IMR-90 (cell line): ENCODE results near the gene CYB5A. TPM values are rescaled to one million over a fixed set of nuclear protein-coding genes. Genes with fewer than 3 reads are reported as not detected.

Experiments
- ATAC-seq: fragments of 200-7000 bp; cut with Tn5 transposase; 2 replicates; pipeline ENCODE4 v1.9.1; 2020; ENCODE audit warnings: low read depth, mild to moderate bottlenecking, moderate library complexity
- BruUV-seq: library from RNA; stranded (reverse); fragments of 400-500 nt; replicated peaks from 2 replicates; lab custom pipeline; 2021; lab: Mats Ljungman, UMichigan
- CTCF ChIA-PET: fragments of 300-600 bp; formaldehyde crosslinking; extraction: SDS; loops from one replicate; lab custom pipeline; 2021; ENCODE audit warnings: antibody characterized with exemption; lab: Yijun Ruan, JAX
- POLR2A ChIA-PET: fragments of 300-600 bp; sonication (Branson Sonifier 250); formaldehyde crosslinking; loops from one replicate; lab custom pipeline; 2022; ENCODE audit warnings: antibody characterized with exemption; ENCODE audit not compliant: unreplicated experiment; lab: Charles Lee
- DNase-seq: peaks from one replicate; pipeline ENCODE4 v3.0.0; 2013
- H2AFZ ChIP-seq: replicated peaks from 2 replicates; pipeline ENCODE3; 2013; ENCODE audit warnings: low read length, mild to moderate bottlenecking; ENCODE audit not compliant: poor library complexity
- H2AK5ac ChIP-seq: 2 replicates; pipeline ENCODE4 v1.6.1; 2013; ENCODE audit warnings: low read depth, low read length, inconsistent platforms
- H2AK9ac ChIP-seq: replicated peaks from 2 replicates; pipeline ENCODE3; 2013; ENCODE audit warnings: mild to moderate bottlenecking, low read depth, low read length, moderate library complexity; ENCODE audit not compliant: poor library complexity
- H2BK120ac ChIP-seq: 2 replicates; pipeline ENCODE4 v1.6.1; 2013; ENCODE audit warnings: low read depth, low read length, inconsistent platforms
- H2BK15ac ChIP-seq: 3 replicates; pipeline ENCODE4 v1.6.1; 2013; ENCODE audit warnings: low read depth, low read length, inconsistent platforms
- H2BK20ac ChIP-seq: 2 replicates; pipeline ENCODE4 v1.6.1; 2013; ENCODE audit warnings: low read depth, mild to moderate bottlenecking, inconsistent platforms, low read length, moderate library complexity
- H2BK5ac ChIP-seq: 2 replicates; pipeline ENCODE4 v1.6.1; 2013; ENCODE audit warnings: mild to moderate bottlenecking, low read depth, low read length, inconsistent platforms; ENCODE audit not compliant: poor library complexity, severe bottlenecking
- H3K14ac ChIP-seq: replicated peaks from 2 replicates; pipeline ENCODE4 v1.6.1; 2013; ENCODE audit warnings: low read depth, low read length, inconsistent platforms
- H3K18ac ChIP-seq: 2 replicates; pipeline ENCODE4 v1.6.1; 2013; ENCODE audit warnings: low read depth, low read length, control low read depth
- H3K23ac ChIP-seq: 2 replicates; pipeline ENCODE4 v1.6.1; 2013; ENCODE audit warnings: low read depth, low read length, inconsistent platforms
- H3K27ac ChIP-seq: 2 replicates; pipeline ENCODE4 v1.5.1; 2013; ENCODE audit warnings: mild to moderate bottlenecking, control low read depth, low read length; ENCODE audit not compliant: insufficient read depth
- H3K27me3 ChIP-seq: 2 replicates; pipeline ENCODE4 v1.6.1; 2013; ENCODE audit warnings: low read length; ENCODE audit not compliant: control insufficient read depth, insufficient read depth
- H3K36me3 ChIP-seq: 2 replicates; pipeline ENCODE4 v1.6.1; 2013; ENCODE audit warnings: low read length, mixed read lengths; ENCODE audit not compliant: control insufficient read depth, insufficient read depth
- H3K4ac ChIP-seq: 2 replicates; pipeline ENCODE4 v1.6.1; 2013; ENCODE audit warnings: low read depth, low read length, inconsistent platforms
- H3K4me1 ChIP-seq: 2 replicates; pipeline ENCODE4 v1.6.1; 2013; ENCODE audit warnings: low read length, mixed read lengths; ENCODE audit not compliant: control insufficient read depth, insufficient read depth
- H3K4me2 ChIP-seq: 2 replicates; pipeline ENCODE4 v1.6.1; 2013; ENCODE audit warnings: low read depth, mild to moderate bottlenecking, control low read depth, low read length, moderate library complexity
- H3K4me3 ChIP-seq: 2 replicates; pipeline ENCODE4 v1.5.1; 2013; ENCODE audit warnings: low read depth, mild to moderate bottlenecking, control low read depth, low read length, moderate library complexity; ENCODE audit not compliant: insufficient read depth
- H3K56ac ChIP-seq: 2 replicates; pipeline ENCODE4 v1.6.1; 2013; ENCODE audit warnings: low read length, inconsistent platforms; ENCODE audit not compliant: insufficient read depth; ENCODE audit errors: extremely low read depth
- H3K79me1 ChIP-seq, 2 experiments: 2 replicates each; pipeline ENCODE4 v1.6.1; 2013; ENCODE audit warnings: low read length in 2 of 2, inconsistent platforms in 1 of 2, low read depth in 1 of 2
- H3K9ac ChIP-seq: 2 replicates; pipeline ENCODE4 v1.6.1; 2013; ENCODE audit warnings: low read depth, low read length, control low read depth
- H3K9me1 ChIP-seq: 2 replicates; pipeline ENCODE4 v1.6.1; 2013; ENCODE audit warnings: low read length, inconsistent platforms; ENCODE audit not compliant: insufficient read depth
- H3K9me3 ChIP-seq: 2 replicates; pipeline ENCODE4 v1.6.1; 2013; ENCODE audit warnings: low read length; ENCODE audit not compliant: control insufficient read depth, insufficient read depth
- H4K20me1 ChIP-seq: 2 replicates; pipeline ENCODE4 v1.6.1; 2013; ENCODE audit warnings: low read length, inconsistent platforms; ENCODE audit not compliant: insufficient read depth
- H4K5ac ChIP-seq: 2 replicates; pipeline ENCODE4 v1.6.1; 2013; ENCODE audit warnings: mild to moderate bottlenecking, low read depth, low read length, control low read depth
- H4K8ac ChIP-seq, 2 experiments: 2 replicates each; pipeline ENCODE4 v1.6.1; 2013; ENCODE audit warnings: low read depth in 2 of 2, low read length in 2 of 2, control low read depth in 1 of 2, inconsistent platforms in 1 of 2
- H4K91ac ChIP-seq: 2 replicates; pipeline ENCODE4 v1.6.1; 2013; ENCODE audit warnings: low read depth, low read length, inconsistent platforms; ENCODE audit not compliant: insufficient read depth
- CEBPB ChIP-seq: IDR thresholded peaks from 2 replicates; pipeline ENCODE4 v1.6.1; 2012; ENCODE audit warnings: low read depth, low read length, improper control_type of control experiment
- FOS ChIP-seq: fragments of 150-350 bp; IDR thresholded peaks from 2 replicates; pipeline ENCODE4 v1.6.1; 2016; ENCODE audit warnings: low read depth, low read length
- WGBS, 2 experiments: methylation state at CpG; one replicate each; pipeline versions ENCODE4 v1.1.5 to v1.1.7; 2013; ENCODE audit warnings: missing lambda C conversion rate in 2 of 2; ENCODE audit not compliant: insufficient read length in 1 of 2; ENCODE audit errors: extremely low coverage in 2 of 2; 5-methylcytosine and 5-hydroxymethylcytosine counted together
- dilution Hi-C: fragments of 300-500 bp; cut with HindIII; formaldehyde crosslinking; loops from one replicate; pipeline ENCODE4 v1.14.3; 2018; ENCODE audit warnings: low sequenced_read_pairs; ENCODE audit not compliant: unreplicated experiment
- in situ Hi-C: fragments of 300-500 bp; cut with MboI; formaldehyde crosslinking; loops from 3 replicates; pipeline ENCODE4 v1.14.3; 2019; ENCODE audit warnings: low sequenced_read_pairs, inconsistent platforms, mixed read lengths
- intact Hi-C: fragments of 100-400 bp; cut with micrococcal nuclease; formaldehyde crosslinking; loops from 2 replicates; pipeline ENCODE4 v1.10.0; 2022
- polyA plus RNA-seq, 3 experiments: library from polyadenylated mRNA; depleted of rRNA; stranded (reverse); fragments of >200 nt; gene quantifications; 2 replicates each; pipeline ENCODE4 v1.2.3, GENCODE V29; 2012; ENCODE audit warnings: low replicate concordance in 1 of 3
- total RNA-seq: library from RNA; depleted of rRNA; stranded (reverse); fragments of >200 nt; gene quantifications from 2 replicates; pipeline ENCODE4 v1.2.3, GENCODE V29; 2012

CYB5A gene
- total and polyA plus RNA-seq, 2 of the 4 experiments (the other 2 are of a cell fraction): 13.4 to 47.9 TPM

DNA sequence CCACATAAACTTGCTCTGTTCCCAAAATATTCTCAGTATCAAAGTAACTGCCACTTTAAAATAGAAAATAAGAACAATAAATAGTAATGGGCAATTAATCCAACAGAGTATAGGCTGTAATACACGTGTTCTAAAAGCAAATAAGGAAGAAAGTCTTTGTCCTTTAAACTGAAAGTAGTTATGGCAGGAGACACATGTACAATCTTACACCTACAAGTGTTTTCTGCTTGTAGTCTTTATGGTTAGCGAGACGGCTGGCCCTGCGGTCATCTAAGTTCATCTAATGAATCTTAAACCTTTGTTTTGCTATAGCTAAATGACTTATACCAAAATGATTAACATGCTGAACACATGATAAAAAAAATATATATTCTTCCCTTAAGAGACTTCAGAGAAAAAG, 32.4 kb downstream of the CYB5A start:
- Histone ChIP-seq H3K4me2 (no peak overlapping the region), H2BK5ac (no peak overlapping the region), H3K4me1 (peaks cover 5% of the 10 kb centered on the region; the same call in 1 of the 2 replicates), H2BK120ac (no peak overlapping the region), H2AK9ac (no peak overlapping the region), H2AK5ac (no peak overlapping the region), H3K27me3 (no peaks in the 10 kb centered on the region), H4K8ac (no peak overlapping the region), H3K18ac (no peak overlapping the region), H4K20me1 (no peaks in the 10 kb centered on the region), H2AFZ (no peak overlapping the region), H2BK20ac (no peak overlapping the region), H3K36me3 (peaks cover 7% of the 10 kb centered on the region; the same call in 1 of the 2 replicates), H3K56ac (no peak overlapping the region), H3K9ac (no peak overlapping the region), H3K23ac (no peak overlapping the region), H4K91ac (no peak overlapping the region), H3K4ac (no peak overlapping the region), H3K4me3 (no peak overlapping the region), H3K79me1 (peaks cover 0 to 4% of the 10 kb centered on the region in 2 experiments; a peak in 1 of 4 replicates), H3K27ac (no peak overlapping the region), H2BK15ac (no peak overlapping the region), H3K9me3 (no peaks in the 10 kb centered on the region), H4K5ac (no peak overlapping the region), H3K14ac (no peak overlapping the region), H3K9me1 (no peaks in the 10 kb centered on the region; the same call in 1 of the 2 replicates)
- no TSS peak for BruUV-seq
- intact Hi-C loops (no loop called here), dilution Hi-C loops (no loop called here), in situ Hi-C loops (no loop called here)
- TF ChIP-seq CEBPB (no peak), FOS (no peak)
- WGBS, 2 experiments: no CpG with 5 or more reads among the region's 4 CpGs
- ATAC-seq (no peak), DNase-seq (no peak)
- ChIA-PET POLR2A (no interaction called here), CTCF (no interaction called here)
